Astrocyte of the hippocampus (primary cell): Measurements from ENCODE around the gene ITFG1.

ENCODE experiments used
- DNase-seq: peaks from one replicate; pipeline ENCODE4 v3.0.0; 2011; ENCODE audit warnings: low read depth, low spot score

ITFG1 gene

DNA sequence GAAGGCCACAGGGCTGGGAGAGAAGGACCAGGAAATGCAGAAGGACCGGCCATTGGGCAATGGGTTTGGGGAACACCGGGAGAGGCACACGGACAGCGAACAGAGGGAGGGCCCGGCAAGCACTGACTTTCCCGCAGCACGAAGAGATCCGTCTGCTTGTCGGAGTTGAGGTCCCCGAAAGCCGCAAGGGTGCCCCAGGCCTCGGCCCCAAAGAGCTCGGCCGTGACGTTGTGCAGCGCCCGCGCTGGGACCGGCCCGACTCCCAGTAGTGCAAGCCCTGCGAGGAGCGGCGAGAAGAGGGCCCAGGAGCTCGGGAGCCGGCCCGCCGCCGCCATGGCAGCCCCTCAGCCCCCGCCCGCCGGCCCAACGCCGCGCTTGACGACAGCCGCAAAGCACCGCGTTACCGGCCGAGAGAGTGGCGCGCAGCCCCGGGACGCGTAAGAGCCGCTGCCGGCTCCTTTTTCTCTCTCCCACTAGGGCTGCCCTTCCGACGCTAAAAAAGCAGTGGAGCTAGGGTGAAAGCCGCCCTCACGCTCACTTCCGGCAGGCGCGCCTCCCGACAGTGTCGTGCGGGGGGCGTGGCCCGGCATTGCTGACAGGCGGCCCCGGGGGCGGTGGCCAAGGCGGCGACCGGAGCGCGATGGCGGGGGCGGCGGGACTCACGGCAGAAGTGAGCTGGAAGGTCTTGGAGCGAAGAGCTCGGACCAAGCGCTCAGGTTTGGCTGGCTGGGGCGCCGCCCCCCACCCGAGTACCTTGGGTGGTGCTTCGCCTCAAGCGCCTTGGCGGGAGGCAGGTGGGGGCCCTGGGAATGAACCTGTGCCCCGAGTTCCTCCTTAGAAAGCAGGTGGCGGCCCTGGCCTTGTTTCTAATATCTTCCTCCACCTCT, at the start of gene ITFG1, which contains the start of gene PHKB:
TSS of gene ITFG1 (minus strand) at position 353 of the 887 bp plus-strand sequence. CDS start at position 335, 18 bp downstream.
TSS of gene PHKB (plus strand) at position 621 of the 887 bp plus-strand sequence. CDS start at position 641, 20 bp downstream.
- peak; percentile 97 for DNase-seq

DNA sequence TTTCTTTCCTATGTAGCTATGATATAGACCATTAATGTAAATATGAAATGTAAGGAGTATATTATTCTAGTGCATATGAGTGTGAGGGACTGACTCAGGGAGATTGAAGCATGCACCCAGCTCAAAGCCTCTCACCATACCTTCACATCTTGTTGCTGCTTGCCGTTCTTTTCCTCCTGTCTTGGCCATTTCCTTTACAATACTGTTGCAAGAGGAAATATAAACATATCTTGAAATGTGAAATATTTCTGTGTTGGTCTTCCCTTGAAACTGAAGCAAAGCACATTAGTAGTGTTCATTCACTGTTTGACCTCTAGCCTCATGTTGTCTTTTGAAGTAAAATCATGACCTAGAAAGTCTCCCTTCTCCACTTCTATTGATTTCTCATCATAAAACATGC, 46.8 kb upstream of the ITFG1 start:
- no peak for DNase-seq

DNA sequence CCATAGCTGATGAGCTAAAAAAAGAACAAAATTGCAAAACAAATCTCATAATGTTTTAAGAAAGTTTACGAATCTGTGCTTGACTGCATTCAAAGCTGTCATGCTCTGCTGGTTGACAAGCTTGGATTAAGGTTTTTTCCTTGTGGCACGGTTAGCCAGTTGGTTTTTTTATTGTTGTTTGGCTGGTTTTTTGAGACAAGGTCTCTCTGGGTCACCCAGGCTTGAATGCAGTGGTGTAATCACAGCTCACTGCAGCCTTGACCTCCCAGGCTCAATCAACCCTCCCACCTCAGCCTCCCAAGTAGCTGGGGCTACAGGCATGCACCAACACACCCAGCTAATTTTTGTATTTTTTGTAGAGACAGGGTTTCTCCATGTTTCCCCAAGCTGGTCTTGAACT, 45.9 kb upstream of the ITFG1 start:
- no peak for DNase-seq

DNA sequence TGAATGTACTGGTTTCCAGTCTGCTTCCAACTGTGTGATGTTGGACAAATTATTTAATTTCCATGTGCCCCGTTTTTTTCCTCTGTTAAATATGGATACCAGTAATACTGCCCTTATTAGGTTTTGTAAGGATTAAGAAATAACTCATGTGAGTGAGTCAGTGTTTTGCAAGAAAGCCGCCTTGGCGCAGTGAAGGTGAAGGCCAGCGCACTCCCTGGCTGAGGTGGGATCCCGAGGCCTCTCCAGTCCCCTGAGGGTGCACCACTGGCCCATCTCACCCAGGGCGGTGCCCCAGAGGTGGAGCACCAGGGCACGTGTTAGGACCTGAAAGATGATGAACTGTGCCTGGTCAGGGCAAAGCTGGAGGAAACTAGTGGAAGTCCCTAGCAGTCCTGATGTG, 43.7 kb upstream of the ITFG1 start:
- no peak for DNase-seq

GRCh38 chr16:47503936-47504335, 43.1 kb upstream of the ITFG1 start:
- DNase-seq = no peak

GRCh38 chr16:47499700-47500264, 38.9 kb upstream of the ITFG1 start:
- DNase-seq = no peak

GRCh38 chr16:47499080-47499699, 38.3 kb upstream of the ITFG1 start:
- no peak for DNase-seq

GRCh38 chr16:47493381-47494337, 32.8 kb upstream of the ITFG1 start:
- no peak for DNase-seq

DNA sequence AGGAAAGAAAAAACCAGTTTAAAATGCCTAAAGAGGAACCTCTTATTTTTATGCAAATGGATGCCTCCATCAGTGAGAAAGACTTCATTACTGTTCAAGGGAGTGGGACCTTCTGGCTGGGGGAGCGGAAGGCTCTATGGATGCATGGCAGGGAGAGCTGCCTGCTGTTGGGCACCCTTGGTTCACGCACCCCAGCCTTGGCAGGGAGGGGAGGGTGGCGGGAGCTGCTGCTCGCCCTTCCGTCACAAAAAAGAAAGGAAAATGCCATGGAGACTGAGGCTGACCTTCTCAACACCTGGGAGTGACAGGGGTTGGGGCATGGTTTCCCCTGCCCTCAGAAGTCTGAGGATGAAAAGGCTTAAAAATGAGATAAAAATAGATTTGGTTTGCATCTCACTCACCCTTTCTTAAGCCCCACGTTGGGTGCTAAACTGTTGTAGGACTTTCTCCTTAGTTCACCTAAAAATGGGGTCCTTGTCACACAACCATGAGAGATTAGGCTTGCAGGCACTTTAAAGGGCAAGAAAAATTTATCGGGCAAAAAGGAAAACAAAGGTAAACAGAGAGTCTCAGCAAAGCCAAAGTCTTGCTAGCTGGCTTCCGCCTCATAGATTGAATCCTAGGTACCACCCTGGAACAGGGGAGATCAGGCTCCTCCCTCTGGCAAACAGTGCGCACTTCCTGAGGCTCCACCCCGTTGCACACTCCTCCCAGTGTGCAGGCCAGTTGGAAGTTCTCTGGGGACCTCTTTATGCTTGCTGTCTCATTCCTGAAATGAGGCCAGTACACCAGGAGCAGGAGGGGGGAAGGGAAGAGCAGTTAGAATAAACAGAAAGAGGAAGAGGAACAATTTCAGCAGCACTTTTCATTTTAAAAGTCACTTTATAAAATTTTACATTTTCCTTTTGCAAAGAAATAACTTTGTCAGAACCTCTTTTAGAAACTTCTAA, 31.8 kb upstream of the ITFG1 start:
- DNase-seq = no peak

DNA sequence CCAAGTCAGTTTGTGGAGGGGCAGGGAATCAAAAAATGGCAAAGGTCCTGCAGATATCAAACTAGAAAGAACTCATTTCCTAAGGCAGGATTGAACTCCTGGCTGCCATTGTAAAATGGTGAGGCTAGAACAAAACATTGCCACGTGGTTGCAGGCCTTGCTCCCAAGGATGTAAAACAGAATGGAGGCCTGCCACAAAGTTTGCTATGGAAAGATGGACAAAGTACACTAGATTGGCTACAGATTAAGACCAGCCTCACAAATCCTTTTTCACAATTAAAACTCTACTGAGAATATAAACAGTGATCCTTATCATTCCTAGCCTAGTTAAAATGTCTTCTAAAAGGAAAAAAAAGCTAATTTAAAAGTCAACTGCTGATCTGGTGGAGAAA, 31.2 kb upstream of the ITFG1 start:
- no peak for DNase-seq

DNA sequence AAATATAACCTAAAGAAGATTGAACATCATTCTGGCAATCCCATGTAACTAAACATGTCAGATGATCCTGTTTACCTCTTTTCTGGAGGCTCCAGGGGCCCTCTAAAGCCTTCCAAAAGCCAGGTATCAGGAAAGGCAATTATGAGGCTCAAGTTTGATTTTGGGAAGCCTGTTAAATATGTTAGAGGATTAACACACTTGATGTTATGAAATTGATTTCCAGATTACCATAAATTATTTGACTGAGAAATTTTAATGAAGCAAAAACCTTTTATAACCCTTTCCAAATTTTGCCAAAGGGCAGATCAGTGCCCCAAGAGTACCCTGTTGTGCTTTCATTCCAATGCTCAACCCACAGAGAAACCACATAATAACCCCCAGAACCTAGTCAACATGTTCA, 29.6 kb upstream of the ITFG1 start:
- no peak for DNase-seq

- DNase-seq = no peak
These were observed 27.2 kb upstream of the ITFG1 start for GRCh38 chr16:47488051-47488450.

- no peak for DNase-seq
These were observed 26.0 kb upstream of the ITFG1 start for GRCh38 chr16:47486856-47487255.

DNA sequence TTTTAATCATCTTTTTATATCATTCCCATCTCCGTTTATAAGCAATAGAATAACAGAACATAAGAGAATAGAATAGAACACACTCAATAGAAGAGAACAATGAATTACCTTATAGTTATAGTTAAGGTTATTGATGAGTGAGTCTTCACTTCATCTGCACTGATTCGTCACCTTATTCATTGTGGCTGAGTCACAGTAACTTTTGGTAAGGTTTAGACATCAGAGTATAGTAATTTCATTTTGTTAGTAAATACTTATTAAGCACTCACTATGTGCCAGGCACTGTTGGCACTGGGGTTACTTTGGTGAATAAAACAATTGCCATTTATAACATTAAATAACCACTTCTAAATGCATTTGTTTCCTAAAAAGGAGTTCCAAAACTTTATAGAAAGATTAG, 22.8 kb upstream of the ITFG1 start:
- DNase-seq = no peak

DNA sequence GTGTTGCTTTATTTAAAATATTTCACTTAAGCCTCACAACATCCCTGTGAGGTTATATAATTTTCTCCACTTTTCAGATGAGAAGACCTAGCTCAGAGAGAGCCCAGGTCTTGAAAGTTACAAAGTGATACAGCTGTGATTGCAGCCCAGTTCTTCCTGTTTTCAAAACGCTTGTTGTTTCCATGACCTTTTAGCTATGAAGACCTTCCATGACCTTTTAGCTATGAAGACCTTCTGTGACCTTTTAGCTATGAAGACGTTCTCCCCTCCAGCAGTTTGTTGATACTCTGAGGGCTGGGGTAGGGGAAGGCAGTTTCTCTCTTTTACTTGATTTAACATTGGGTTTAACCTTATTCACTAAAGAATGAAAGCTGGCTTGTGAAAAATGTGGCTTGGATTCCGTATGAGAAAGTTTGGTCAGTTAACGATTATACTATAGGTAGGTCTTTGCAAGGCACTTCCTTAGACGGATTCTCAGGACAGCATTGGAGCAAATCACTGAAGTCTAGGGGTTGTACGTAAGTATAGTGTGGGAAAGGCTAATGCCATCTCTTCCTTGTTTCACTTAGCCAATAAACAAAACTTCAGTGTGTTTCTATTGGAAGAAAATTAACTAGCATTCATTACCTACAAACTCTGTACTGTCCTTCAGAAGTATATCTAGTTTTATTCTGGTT, 21.0 kb upstream of the ITFG1 start:
- DNase-seq = no peak

DNA sequence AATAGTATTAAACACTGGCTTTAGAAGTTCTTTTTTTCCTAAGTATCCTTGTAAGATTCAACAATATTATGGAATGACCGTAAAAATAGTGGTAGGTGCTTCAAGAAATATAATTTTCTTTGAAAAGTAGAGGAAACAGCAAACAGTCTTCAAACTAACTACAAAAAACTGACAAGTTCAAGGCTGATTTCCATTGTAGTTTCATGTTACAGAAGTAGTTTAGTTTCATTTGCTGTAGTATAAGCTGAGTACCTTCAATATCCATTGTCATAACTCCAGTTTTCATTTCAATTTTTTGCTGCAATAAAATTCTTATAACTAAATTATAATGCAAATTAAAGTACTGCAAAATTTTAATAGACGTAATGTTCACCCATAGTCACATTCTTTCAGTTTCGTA, 19.5 kb upstream of the ITFG1 start:
- no peak for DNase-seq

DNA sequence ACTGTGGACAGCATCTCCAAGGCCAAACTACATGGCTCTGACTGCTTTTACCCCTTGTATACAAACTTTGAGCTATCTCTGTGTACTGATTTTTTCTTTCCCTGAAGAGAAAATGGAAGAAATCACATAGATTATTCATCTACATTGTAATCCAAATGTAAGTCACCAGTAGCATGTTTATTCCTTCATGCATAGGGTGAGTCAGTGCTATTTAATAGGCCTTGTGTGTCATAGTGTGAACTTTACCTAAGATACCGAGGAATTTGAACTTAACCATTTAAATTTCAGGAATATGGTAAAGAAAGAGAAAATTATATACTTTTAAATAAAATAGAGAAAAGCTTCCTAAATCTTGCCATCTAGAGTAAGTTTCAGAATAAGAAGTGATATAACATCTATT, 16.8 kb upstream of the ITFG1 start:
- no peak for DNase-seq

GRCh38 chr16:47476654-47477345, 15.9 kb upstream of the ITFG1 start:
- no peak for DNase-seq

- no peak for DNase-seq
These were observed 14.9 kb upstream of the ITFG1 start for GRCh38 chr16:47475786-47476185.
